ENCODE measurements around the gene PTPRT.
"Not testable (repeated sequence)": the region's sequence is repeated elsewhere in the genome, so short reads cannot be mapped to it uniquely, and the experiment has no call there.

The PTPRT gene

GRCh38 chr20:43187476-43188233 is 2.1 kb downstream of the PTPRT start:
- peak; percentile 11 for DNase-seq (ENCODE audit: low read depth, low spot score)

GRCh38 chr20:43186312-43186711 is 3.4 kb downstream of the PTPRT start:
- no peak for DNase-seq (ENCODE audit: low read depth, low spot score)

- no peak for DNase-seq (ENCODE audit: low read depth, low spot score)
Measured at GRCh38 chr20:43185901-43186300, 3.8 kb downstream of the PTPRT start.

GRCh38 chr20:43183536-43184070 is 6.1 kb downstream of the PTPRT start:
- no peak for DNase-seq (ENCODE audit: low read depth, low spot score)

- no peak for DNase-seq (ENCODE audit: low read depth, low spot score)
Measured at GRCh38 chr20:43178080-43178479, 11.6 kb downstream of the PTPRT start.

- no peak for DNase-seq (ENCODE audit: low read depth, low spot score)
Measured at GRCh38 chr20:43176726-43177125, 13.0 kb downstream of the PTPRT start.

GRCh38 chr20:43171930-43172329 is 17.8 kb downstream of the PTPRT start:
- no peak for DNase-seq (ENCODE audit: low read depth, low spot score)

GRCh38 chr20:43170771-43171170 is 18.9 kb downstream of the PTPRT start:
- no peak for DNase-seq (ENCODE audit: low read depth, low spot score)

- no peak for DNase-seq (ENCODE audit: low read depth, low spot score)
Measured at GRCh38 chr20:43167615-43168014, 22.1 kb downstream of the PTPRT start.

GRCh38 chr20:43167021-43167420 is 22.7 kb downstream of the PTPRT start:
- no peak for DNase-seq (ENCODE audit: low read depth, low spot score)

GRCh38 chr20:43165611-43166010 is 24.1 kb downstream of the PTPRT start:
- no peak for DNase-seq (ENCODE audit: low read depth, low spot score)

- not testable (repeated sequence) for DNase-seq (ENCODE audit: low read depth, low spot score)
Measured at GRCh38 chr20:43164736-43165135, 25.0 kb downstream of the PTPRT start.

GRCh38 chr20:43161716-43162115 is 28.0 kb downstream of the PTPRT start:
- no peak for DNase-seq (ENCODE audit: low read depth, low spot score)

- no peak for DNase-seq (ENCODE audit: low read depth, low spot score)
Measured at GRCh38 chr20:43160941-43161340, 28.8 kb downstream of the PTPRT start.

- no peak for DNase-seq (ENCODE audit: low read depth, low spot score)
Measured at GRCh38 chr20:43159994-43160393, 29.7 kb downstream of the PTPRT start.

- no peak for DNase-seq (ENCODE audit: low read depth, low spot score)
Measured at GRCh38 chr20:43155366-43156100, 34.2 kb downstream of the PTPRT start.

- no peak for DNase-seq (ENCODE audit: low read depth, low spot score)
Measured at GRCh38 chr20:43151901-43152300, 37.8 kb downstream of the PTPRT start.

- no peak for DNase-seq (ENCODE audit: low read depth, low spot score)
Measured at GRCh38 chr20:43151256-43151655, 38.5 kb downstream of the PTPRT start.

- no peak for DNase-seq (ENCODE audit: low read depth, low spot score)
Measured at GRCh38 chr20:43140726-43141125, 49.0 kb downstream of the PTPRT start.

GRCh38 chr20:43138061-43138770 is 51.5 kb downstream of the PTPRT start:
- DNase-seq (ENCODE audit: low read depth, low spot score): no peak

GRCh38 chr20:43137160-43137559 is 52.5 kb downstream of the PTPRT start:
- no peak for DNase-seq (ENCODE audit: low read depth, low spot score)

GRCh38 chr20:43124241-43124640 is 65.5 kb downstream of the PTPRT start:
- no peak for DNase-seq (ENCODE audit: low read depth, low spot score)
